Stomach (tissue), 9 donors: ENCODE results near the gene SOX5. TPM values are rescaled to one million over a fixed set of nuclear protein-coding genes. Genes with fewer than 3 reads are reported as not detected.

ENCODE experiments used
- DNase-seq, 2 donors: peaks; one replicate each; pipeline versions ENCODE4 v3.0.0 to v3.0.0-alpha.2; 2013 to 2019
- H3K27ac ChIP-seq, 5 donors: fragments of 200-600 bp in 4 of 5; sonication (generic) in 4 of 5; one replicate each; pipeline ENCODE4 v1.5.1; 2013 to 2019; ENCODE audit warnings: mild to moderate bottlenecking in 1 of 5, moderate library complexity in 1 of 5
- H3K27me3 ChIP-seq, 3 donors: fragments of 200-600 bp; sonication (generic); one replicate each; pipeline ENCODE4 v1.5.1; 2017 to 2019; ENCODE audit warnings: mixed run types in 1 of 3
- H3K36me3 ChIP-seq, 4 donors: fragments of 200-600 bp; sonication (generic); 1 replicate in 3 of 4; 2 replicates in 1 of 4; pipeline ENCODE4 v1.5.1; 2016 to 2019
- H3K4me1 ChIP-seq, 4 donors: fragments of 200-600 bp; sonication (generic); one replicate each; pipeline ENCODE4 v1.5.1; 2016 to 2019
- H3K4me3 ChIP-seq, 4 donors: fragments of 200-600 bp; sonication (generic) in 3 of 4; one replicate each; pipeline ENCODE4 v1.5.1; 2016 to 2019; ENCODE audit warnings: mild to moderate bottlenecking in 1 of 4
- H3K9me3 ChIP-seq, 4 donors: fragments of 200-600 bp; sonication (generic); one replicate each; pipeline ENCODE4 v1.5.1; 2016 to 2019
- EP300 ChIP-seq: sonication (generic); formaldehyde crosslinking; IDR thresholded peaks from one replicate; pipeline ENCODE4 v1.6.1; 2017; ENCODE audit warnings: antibody characterized with exemption
- POLR2A ChIP-seq, 4 donors: fragments of 450-650 bp; IDR thresholded peaks; one replicate each; pipeline ENCODE4 v1.6.1; 2016; ENCODE audit warnings: antibody characterized with exemption in 4 of 4, control low read depth in 2 of 4, mild to moderate bottlenecking in 1 of 4, moderate library complexity in 1 of 4
- POLR2AphosphoS5 ChIP-seq, 3 donors: sonication (generic); formaldehyde crosslinking; IDR thresholded peaks; one replicate each; pipeline ENCODE4 v1.6.1; 2016; ENCODE audit warnings: antibody characterized with exemption in 3 of 3
- WGBS, 5 donors: extraction: QIAGEN DNeasy Blood & Tissue Kit in 3 of 5; methylation state at CpG; one replicate each; pipeline versions ENCODE4 v1.1.5 to v1.1.7; 2013 to 2018; 5-methylcytosine and 5-hydroxymethylcytosine counted together
- intact Hi-C: fragments of 100-400 bp; cut with DNase I; formaldehyde crosslinking; loops from one replicate; pipeline ENCODE4 v1.15.1; 2023; ENCODE audit warnings: low total_unique reads
- polyA plus RNA-seq, 3 donors: library from polyadenylated mRNA; stranded (reverse); fragments of 200-250 nt; gene quantifications; one replicate each; pipeline ENCODE4 v1.2.3, GENCODE V29; 2013
- total RNA-seq, 5 donors: library from RNA; depleted of rRNA; stranded (reverse); fragments of >200 nt; gene quantifications; one replicate each; pipeline versions ENCODE4 v1.1.0 to v1.2.3, GENCODE V29; 2014 to 2016
- TF ChIP-seq, protein P1 (sequence below), 7 experiments: fragments of 450-650 bp in 4 of 7; fragments of 200-600 bp in 3 of 7; sonication (generic) in 3 of 7; IDR thresholded peaks; one replicate each; pipeline ENCODE4 v1.5.1; 2016 to 2019; ENCODE audit warnings: antibody characterized with exemption in 7 of 7, control low read depth in 2 of 7, mild to moderate bottlenecking in 1 of 7
- donor health status: healthy with polysubstance abuse.
- donor health status: Bipolar disorder and iron deficiency.
- donor health status: healthy.

The SOX5 gene
- total and polyA plus RNA-seq, 8 donors, result 0.85 to 57.2 (median 4.6) TPM

DNA sequence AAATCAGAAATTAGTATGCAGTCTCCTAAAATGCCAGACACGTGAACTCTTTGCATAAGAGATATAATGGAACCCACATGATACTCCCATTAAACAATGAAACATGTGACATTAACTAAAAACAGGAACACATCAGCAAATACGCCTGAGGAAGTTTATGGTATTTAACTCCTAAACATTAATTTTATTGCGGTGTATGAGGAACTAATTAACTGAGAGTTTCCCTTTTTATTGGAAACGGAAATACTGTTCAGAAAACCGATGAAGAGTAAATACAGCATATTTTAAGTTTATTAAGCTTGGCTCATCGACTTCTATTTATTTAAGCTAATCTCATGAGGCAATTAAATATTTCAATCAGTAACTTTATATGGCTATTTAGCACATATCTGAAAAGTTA, 290.3 kb downstream of the SOX5 start:
- Histone ChIP-seq H3K27me3 (no peaks in the 10 kb centered on the region), H3K27ac (no peak overlapping the region), H3K36me3 (no peaks in the 10 kb centered on the region), H3K4me3 (no peak overlapping the region), H3K4me1 (peaks cover 0 to 6% (median 0%) of the 10 kb centered on the region in 4 donors), H3K9me3 (no peaks in the 10 kb centered on the region)
- 73 to 83% (median 75%) methylated on average over 6 of the region's 6 CpGs for WGBS, 5 donors
- TF ChIP-seq POLR2AphosphoS5 (IDR thresholded peaks at IDR 0.05) (no peak), EP300 (no peak)
- DNase-seq, result no peak
- intact Hi-C loops, result no loop called here

- intact Hi-C loops, result no loop called here
- no peak overlapping the region for H3K4me3 ChIP-seq
- no peaks in the 10 kb centered on the region for H3K27me3 ChIP-seq
- TF ChIP-seq EP300, result no peak
- TF ChIP-seq, protein P1, sequence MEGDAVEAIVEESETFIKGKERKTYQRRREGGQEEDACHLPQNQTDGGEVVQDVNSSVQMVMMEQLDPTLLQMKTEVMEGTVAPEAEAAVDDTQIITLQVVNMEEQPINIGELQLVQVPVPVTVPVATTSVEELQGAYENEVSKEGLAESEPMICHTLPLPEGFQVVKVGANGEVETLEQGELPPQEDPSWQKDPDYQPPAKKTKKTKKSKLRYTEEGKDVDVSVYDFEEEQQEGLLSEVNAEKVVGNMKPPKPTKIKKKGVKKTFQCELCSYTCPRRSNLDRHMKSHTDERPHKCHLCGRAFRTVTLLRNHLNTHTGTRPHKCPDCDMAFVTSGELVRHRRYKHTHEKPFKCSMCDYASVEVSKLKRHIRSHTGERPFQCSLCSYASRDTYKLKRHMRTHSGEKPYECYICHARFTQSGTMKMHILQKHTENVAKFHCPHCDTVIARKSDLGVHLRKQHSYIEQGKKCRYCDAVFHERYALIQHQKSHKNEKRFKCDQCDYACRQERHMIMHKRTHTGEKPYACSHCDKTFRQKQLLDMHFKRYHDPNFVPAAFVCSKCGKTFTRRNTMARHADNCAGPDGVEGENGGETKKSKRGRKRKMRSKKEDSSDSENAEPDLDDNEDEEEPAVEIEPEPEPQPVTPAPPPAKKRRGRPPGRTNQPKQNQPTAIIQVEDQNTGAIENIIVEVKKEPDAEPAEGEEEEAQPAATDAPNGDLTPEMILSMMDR (IDR thresholded peaks at IDR 0.05), result no peak
- no peak for TF ChIP-seq POLR2A (IDR thresholded peaks at IDR 0.05)
- TF ChIP-seq POLR2AphosphoS5 (IDR thresholded peaks at IDR 0.05), result no peak
- no peak for DNase-seq
- WGBS, 5 donors, result 71 to 82% (median 79%) methylated on average over 1 of the region's 1 CpG
- no peaks in the 10 kb centered on the region for H3K4me1 ChIP-seq
- H3K9me3 ChIP-seq, result no peaks in the 10 kb centered on the region
- H3K27ac ChIP-seq, result no peak overlapping the region
- no peaks in the 10 kb centered on the region for H3K36me3 ChIP-seq
Observed at GRCh38 chr12:23657598-23657997, 291.9 kb downstream of the SOX5 start.

DNA sequence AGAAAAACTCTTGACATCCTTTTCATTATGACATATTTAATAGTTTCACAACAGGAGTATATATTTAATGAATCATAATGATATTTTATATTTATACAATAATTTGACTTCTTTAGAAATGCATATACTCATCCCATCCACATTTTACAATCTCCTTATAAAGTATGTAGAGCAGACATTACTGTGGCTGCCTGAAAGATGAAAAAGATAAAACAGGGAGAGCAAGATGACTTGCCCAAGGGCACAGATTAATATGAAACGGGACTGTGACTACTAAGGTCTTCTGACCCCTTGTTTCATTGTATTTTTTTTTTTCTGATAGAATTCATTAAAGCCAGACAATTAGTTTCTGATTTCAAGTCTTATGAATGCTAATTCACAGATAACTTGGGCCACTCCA, 293.6 kb downstream of the SOX5 start:
- Histone ChIP-seq H3K4me3 (no peak overlapping the region), H3K27me3 (no peaks in the 10 kb centered on the region), H3K4me1 (no peaks in the 10 kb centered on the region), H3K27ac (no peak overlapping the region), H3K9me3 (no peaks in the 10 kb centered on the region), H3K36me3 (no peaks in the 10 kb centered on the region)
- DNase-seq, result no peak
- WGBS, 5 donors, result 64 to 86% (median 71%) methylated on average over 1 of the region's 1 CpG
- intact Hi-C loops, result no loop called here
- TF ChIP-seq, protein P1 (IDR thresholded peaks at IDR 0.05), result no peak
- no peak for TF ChIP-seq POLR2AphosphoS5 (IDR thresholded peaks at IDR 0.05)
- TF ChIP-seq POLR2A (IDR thresholded peaks at IDR 0.05), result no peak
- no peak for TF ChIP-seq EP300

- TF ChIP-seq EP300 (no peak), POLR2A (IDR thresholded peaks at IDR 0.05) (no peak), POLR2AphosphoS5 (IDR thresholded peaks at IDR 0.05) (no peak)
- TF ChIP-seq, protein P1 (IDR thresholded peaks at IDR 0.05), result no peak
- H3K27ac ChIP-seq, result no peak overlapping the region
- no peaks in the 10 kb centered on the region for H3K36me3 ChIP-seq
- no peak overlapping the region for H3K4me3 ChIP-seq
- intact Hi-C loops, result no loop called here
- no peaks in the 10 kb centered on the region for H3K4me1 ChIP-seq
- no peak for DNase-seq
- WGBS, 5 donors, result 74 to 95% (median 94%) methylated on average over 4 of the region's 4 CpGs
- H3K9me3 ChIP-seq, result no peaks in the 10 kb centered on the region
- H3K27me3 ChIP-seq, result no peaks in the 10 kb centered on the region
Observed at GRCh38 chr12:23655112-23655511, 294.4 kb downstream of the SOX5 start.

GRCh38 chr12:23648546-23648945, 300.9 kb downstream of the SOX5 start:
- 93 to 99% (median 97%) methylated on average over 1 of the region's 1 CpG for WGBS, 5 donors
- TF ChIP-seq EP300, result no peak
- no peaks in the 10 kb centered on the region for H3K4me1 ChIP-seq
- intact Hi-C loops, result no loop called here
- H3K9me3 ChIP-seq, result peaks cover 0 to 10% (median 8%) of the 10 kb centered on the region in 4 donors
- DNase-seq, result no peak
- no peaks in the 10 kb centered on the region for H3K27me3 ChIP-seq
- H3K36me3 ChIP-seq, result peaks cover 0 to 5% (median 0%) of the 10 kb centered on the region in 4 donors
- H3K4me3 ChIP-seq, result no peak overlapping the region
- H3K27ac ChIP-seq, result no peak overlapping the region
